ENCODE measurements around the gene MAN2B2. TPM values are rescaled to one million over a fixed set of nuclear protein-coding genes. Genes with fewer than 3 reads are reported as not detected.

Gene MAN2B2
- total RNA-seq: 10 to 100 TPM; 13.0 to 14.6 TPM

DNA sequence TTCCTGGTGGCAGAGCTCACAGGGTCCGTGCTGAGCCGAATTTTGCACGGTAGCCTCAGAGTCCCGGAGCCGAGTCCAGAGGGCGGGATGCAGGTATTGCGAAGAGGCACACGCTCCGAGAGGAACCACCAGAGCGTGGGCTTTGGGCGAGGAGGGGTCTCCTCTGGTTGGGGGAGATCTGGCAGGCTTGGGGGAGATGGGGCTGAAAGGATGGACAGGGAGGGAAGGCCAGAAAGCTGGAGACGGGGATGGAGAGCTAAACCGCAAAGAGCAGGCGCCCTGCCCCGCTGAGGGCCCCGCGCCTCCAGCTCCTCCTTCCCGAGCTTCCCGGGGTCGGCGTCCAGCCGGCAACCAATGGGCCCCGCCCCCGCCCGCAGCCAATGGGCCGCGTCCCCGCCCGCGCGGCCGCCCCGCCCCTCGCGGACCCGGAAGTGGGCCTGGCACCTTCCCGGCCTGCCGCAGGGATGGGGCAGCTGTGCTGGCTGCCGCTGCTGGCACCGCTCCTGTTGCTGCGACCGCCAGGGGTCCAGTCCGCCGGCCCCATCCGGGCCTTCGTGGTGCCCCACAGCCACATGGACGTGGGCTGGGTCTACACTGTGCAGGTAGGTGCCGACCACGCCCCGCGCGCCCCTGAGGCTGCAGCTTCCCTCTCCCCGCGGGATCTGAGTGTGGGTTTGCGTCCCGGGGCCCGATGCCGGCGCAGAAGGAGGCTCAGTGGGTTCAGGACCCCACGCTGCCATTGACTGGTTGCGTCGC, at the start of gene MAN2B2:
MAN2B2 (plus strand) TSS at position 443 of the 756 bp plus-strand sequence; CDS start at position 465, 22 bp downstream.
- intact Hi-C loops (cut with DNase I, micrococcal nuclease): loop anchor here in 1 of 2 experiments (1.0 to 2.0 kb wide), 8 partner anchors 65 to 528 kb away; partner anchors contain the start of genes GRPEL1, KIAA0232, MRFAP1 and MRFAP1L1
- POLR2A ChIA-PET: interaction anchor here (1.0 to 2.5 kb wide), 3 partner anchors 68 to 100 kb away, joined by 3 to 9 read pairs (median 3); a partner anchor contains a TSS
- Mint-ChIP-seq H3K4me1 (peaks cover 6% of the 10 kb centered on the region), H3K36me3 (ENCODE audit: low read depth) (peaks cover 22% of the 10 kb centered on the region), H3K27ac (peak within 1 kb of the TSS; percentile 74), H3K9me3 (ENCODE audit: low read depth) (no peaks in the 10 kb centered on the region), H3K4me3 (peak within 1 kb of the TSS; percentile 78), H3K27me3 (no peaks in the 10 kb centered on the region)
- ATAC-seq (peak; percentile 96), DNase-seq (peak; percentile 89)
- CTCF ChIA-PET: interaction anchor here (0.6 to 1.3 kb wide), 5 partner anchors 141 to 507 kb away, joined by 3 to 5 read pairs (median 4); partner anchors contain the start of gene BLOC1S4

DNA sequence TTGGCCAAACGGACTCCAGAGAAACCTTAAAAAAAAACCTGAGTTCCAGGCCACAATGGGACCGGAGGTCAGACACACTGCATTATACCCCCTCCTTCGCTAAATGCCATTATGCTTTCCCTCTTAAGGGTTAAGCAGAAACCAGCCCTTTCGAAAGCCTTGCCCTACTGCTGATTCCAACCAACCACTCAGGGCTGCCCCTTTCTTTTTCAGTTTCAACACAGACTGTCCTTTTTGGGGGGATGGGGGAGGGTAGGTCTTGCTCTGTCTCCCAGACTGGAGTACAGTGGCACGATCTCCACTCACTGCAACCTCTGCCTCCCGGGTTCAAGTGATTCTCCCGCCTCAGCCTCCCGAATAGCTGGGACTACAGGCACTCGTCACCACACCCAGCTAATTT, 49.5 kb upstream of the MAN2B2 start:
- Mint-ChIP-seq H3K4me3 (no peak overlapping the region), H3K36me3 (ENCODE audit: low read depth) (no peaks in the 10 kb centered on the region), H3K4me1 (no peaks in the 10 kb centered on the region), H3K27me3 (peaks cover 2% of the 10 kb centered on the region), H3K9me3 (ENCODE audit: low read depth) (no peaks in the 10 kb centered on the region), H3K27ac (no peak overlapping the region)
- ATAC-seq: no peak
- DNase-seq: no peak
- CTCF ChIA-PET: interaction anchor here (1.0 kb wide), 1 partner anchor 198 kb away, joined by 4 read pairs; no protein-coding TSS in a partner anchor
- POLR2A ChIA-PET: no interaction called here
- intact Hi-C loops (cut with DNase I, micrococcal nuclease): no loop called here

DNA sequence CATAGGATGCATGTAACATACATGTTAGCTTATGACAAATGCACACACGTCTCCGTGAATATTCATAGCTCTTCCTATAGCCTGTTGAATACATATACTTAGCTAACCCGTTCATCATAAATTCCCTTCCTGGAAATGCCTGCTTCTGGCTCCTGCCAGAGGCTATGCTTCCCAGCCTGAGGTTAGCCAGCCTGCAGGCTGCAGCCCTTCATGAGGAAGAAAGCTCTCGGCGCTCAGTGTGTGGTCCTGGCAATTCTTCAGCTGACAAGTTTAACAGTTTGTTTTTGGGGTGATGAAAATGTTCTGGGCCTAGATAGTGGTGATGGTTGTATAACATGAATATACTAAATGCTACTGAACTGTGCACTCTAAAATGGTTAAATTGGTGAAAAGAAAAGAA, 48.8 kb upstream of the MAN2B2 start:
- intact Hi-C loops (cut with DNase I, micrococcal nuclease): no loop called here
- no peaks in the 10 kb centered on the region for H3K36me3 Mint-ChIP-seq (ENCODE audit: low read depth)
- no peak overlapping the region for H3K4me3 Mint-ChIP-seq
- ChIA-PET POLR2A (no interaction called here), CTCF (interaction anchor here (1.0 kb wide), 1 partner anchor 199 kb away, joined by 4 read pairs; no protein-coding TSS in a partner anchor)
- H3K27me3 Mint-ChIP-seq: peaks cover 2% of the 10 kb centered on the region
- no peak overlapping the region for H3K27ac Mint-ChIP-seq
- DNase-seq (no peak), ATAC-seq (no peak)
- H3K9me3 Mint-ChIP-seq (ENCODE audit: low read depth): no peaks in the 10 kb centered on the region
- no peaks in the 10 kb centered on the region for H3K4me1 Mint-ChIP-seq

DNA sequence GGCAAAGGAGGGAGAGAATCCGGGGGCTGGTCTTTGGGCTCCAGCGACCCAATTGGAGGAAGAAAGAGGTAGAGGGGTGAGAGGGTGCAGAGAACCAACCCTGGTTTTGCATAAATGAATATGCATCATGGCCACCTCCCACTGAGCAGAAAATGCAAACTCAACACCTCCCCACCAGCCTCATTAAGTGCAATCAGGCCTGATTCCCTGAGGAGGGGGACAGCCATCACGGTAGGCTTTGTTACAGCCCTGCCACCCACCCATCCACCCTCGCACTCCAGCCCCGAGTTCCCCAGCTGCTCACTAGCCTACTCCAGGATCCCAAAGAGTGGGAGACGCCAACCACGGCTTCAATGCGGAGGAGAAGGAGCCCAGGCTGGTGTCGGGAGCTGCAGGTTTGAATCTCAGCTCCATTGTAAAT, 48.3 kb upstream of the MAN2B2 start:
- H3K36me3 Mint-ChIP-seq (ENCODE audit: low read depth): no peaks in the 10 kb centered on the region
- ChIA-PET POLR2A (no interaction called here), CTCF (no interaction called here)
- peaks cover 2% of the 10 kb centered on the region for H3K27me3 Mint-ChIP-seq
- no peaks in the 10 kb centered on the region for H3K9me3 Mint-ChIP-seq (ENCODE audit: low read depth)
- no peak overlapping the region for H3K4me3 Mint-ChIP-seq
- no peak for ATAC-seq
- DNase-seq: no peak
- H3K27ac Mint-ChIP-seq: no peak overlapping the region
- intact Hi-C loops (cut with DNase I, micrococcal nuclease): no loop called here
- no peaks in the 10 kb centered on the region for H3K4me1 Mint-ChIP-seq

DNA sequence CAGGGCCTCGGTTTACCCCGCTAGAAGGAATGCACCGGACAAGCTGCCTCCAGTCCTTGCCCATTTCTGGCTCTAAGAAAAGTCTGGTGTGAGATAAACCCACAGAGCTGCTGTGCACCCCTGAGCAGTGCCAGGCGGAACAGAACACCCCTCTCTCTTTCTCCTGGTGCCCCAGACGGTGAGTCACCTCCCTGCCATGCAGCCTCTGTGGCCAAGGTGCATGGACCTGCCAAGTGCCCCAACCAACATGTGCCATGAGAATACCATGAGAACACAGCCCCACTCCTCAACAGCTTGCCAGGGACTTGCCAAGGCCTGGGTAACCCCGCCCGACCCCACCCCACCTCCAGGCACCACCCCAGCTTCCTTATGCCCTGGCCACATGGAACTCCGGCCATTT, 47.7 kb upstream of the MAN2B2 start:
- ATAC-seq: no peak

DNA sequence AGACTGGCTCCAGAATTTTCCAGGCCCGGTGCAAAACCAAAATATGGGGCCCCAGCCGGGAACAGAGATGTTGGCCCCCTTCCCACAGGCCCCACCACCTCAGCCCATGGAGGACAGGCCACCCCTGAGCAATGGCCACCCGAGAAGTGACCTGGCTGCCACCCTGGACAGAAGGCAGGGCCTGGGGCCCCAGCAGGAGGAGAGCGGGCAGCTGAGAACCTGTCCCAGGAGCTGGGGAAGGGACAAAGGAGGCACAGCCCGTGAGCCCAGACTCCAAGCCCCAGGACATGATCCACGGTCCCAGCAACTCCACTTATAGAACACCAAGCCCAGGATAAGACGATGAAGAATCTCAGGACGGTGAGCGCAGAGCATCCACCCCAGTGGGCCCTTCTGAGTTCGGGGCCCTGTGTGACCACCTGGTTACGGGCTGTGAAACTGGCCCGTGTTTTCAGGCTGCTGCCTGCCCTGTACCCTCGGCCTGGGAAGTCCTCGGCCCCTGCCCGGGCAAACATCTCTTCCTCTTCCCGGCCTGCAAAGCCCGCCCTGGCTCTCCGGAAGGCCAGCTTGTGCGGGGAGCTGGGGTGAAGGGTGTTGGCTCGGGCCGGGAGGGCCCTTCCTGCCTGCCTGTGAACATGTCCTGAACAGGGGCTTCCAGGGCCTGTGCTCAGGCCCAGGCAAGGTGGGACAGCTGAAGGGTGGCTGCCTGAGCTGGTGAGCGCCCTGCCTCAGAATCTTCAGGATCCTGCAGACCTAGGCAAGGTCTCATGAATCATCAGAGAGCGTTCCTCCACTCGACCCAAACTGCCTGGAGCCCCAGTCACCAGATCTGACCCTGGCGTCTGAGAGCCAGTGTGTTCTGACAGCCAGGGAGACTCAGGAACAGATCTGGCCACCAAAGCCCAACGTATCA, 47.0 kb upstream of the MAN2B2 start:
- no peaks in the 10 kb centered on the region for H3K4me1 Mint-ChIP-seq
- H3K27ac Mint-ChIP-seq: no peak overlapping the region
- ChIA-PET POLR2A (no interaction called here), CTCF (no interaction called here)
- no peak for ATAC-seq
- no peaks in the 10 kb centered on the region for H3K9me3 Mint-ChIP-seq (ENCODE audit: low read depth)
- DNase-seq: no peak
- H3K4me3 Mint-ChIP-seq: no peak overlapping the region
- peaks cover 2% of the 10 kb centered on the region for H3K27me3 Mint-ChIP-seq
- no peaks in the 10 kb centered on the region for H3K36me3 Mint-ChIP-seq (ENCODE audit: low read depth)
- intact Hi-C loops (cut with DNase I, micrococcal nuclease): no loop called here

More for the DNA sequence above, 47.7 kb upstream of the MAN2B2 start:
- no peaks in the 10 kb centered on the region for H3K9me3 Mint-ChIP-seq (ENCODE audit: low read depth)
- DNase-seq: no peak
- intact Hi-C loops (cut with DNase I, micrococcal nuclease): no loop called here
- ChIA-PET POLR2A (no interaction called here), CTCF (no interaction called here)
- no peak overlapping the region for H3K27ac Mint-ChIP-seq
- H3K4me1 Mint-ChIP-seq: no peaks in the 10 kb centered on the region
- peaks cover 2% of the 10 kb centered on the region for H3K27me3 Mint-ChIP-seq
- no peak overlapping the region for H3K4me3 Mint-ChIP-seq
- no peaks in the 10 kb centered on the region for H3K36me3 Mint-ChIP-seq (ENCODE audit: low read depth)

DNA sequence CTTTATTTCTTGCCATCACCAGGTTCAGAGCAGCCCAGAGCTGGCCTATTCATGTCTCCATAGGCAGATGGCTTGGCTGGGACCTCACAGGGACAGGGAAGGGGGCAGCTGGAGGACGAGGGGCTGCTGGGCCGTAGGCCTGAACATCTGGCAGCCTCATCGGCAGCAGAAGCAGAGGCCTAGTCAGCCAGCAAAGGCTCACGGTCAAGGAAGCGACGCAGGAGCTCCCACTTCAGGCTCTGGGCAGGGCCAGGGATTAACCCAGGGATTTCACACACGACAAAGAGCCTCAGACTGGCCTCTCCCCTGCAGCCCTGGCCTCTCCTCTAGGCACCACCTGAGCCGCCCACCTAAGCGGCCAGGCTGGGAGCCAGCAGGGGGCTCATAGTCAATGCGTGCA, 46.0 kb upstream of the MAN2B2 start:
- ATAC-seq: no peak
- CTCF ChIA-PET: no interaction called here
- POLR2A ChIA-PET: no interaction called here

DNA sequence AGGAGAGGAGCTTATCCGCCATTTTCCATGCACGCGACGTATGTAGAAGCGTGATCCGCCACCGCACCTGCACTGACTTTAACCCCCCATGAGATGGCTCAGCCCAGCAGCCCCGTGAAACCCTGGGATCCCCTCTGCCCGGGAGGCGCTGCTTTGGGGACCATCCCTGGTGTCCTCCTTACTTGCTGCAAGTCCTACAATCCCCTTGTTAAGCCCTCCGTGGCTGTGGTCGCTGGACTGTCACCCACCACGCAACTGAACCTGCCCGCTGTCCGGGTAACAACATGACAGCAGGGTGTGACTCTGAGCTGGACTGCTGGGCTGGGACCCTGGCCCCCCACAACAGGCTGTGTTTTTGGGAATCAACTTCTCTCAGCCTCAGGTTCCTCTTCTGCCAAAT, 44.7 kb upstream of the MAN2B2 start:
- Mint-ChIP-seq H3K27me3 (peaks cover 2% of the 10 kb centered on the region), H3K4me3 (no peak overlapping the region), H3K36me3 (ENCODE audit: low read depth) (no peaks in the 10 kb centered on the region), H3K27ac (no peak overlapping the region), H3K9me3 (ENCODE audit: low read depth) (no peaks in the 10 kb centered on the region), H3K4me1 (no peaks in the 10 kb centered on the region)
- POLR2A ChIA-PET: no interaction called here
- DNase-seq (no peak), ATAC-seq (no peak)
- intact Hi-C loops (cut with DNase I, micrococcal nuclease): no loop called here
- CTCF ChIA-PET: no interaction called here

More for the DNA sequence above, 46.0 kb upstream of the MAN2B2 start:
- Mint-ChIP-seq H3K27ac (no peak overlapping the region), H3K9me3 (ENCODE audit: low read depth) (no peaks in the 10 kb centered on the region), H3K36me3 (ENCODE audit: low read depth) (no peaks in the 10 kb centered on the region), H3K27me3 (peaks cover 2% of the 10 kb centered on the region), H3K4me1 (no peaks in the 10 kb centered on the region), H3K4me3 (no peak overlapping the region)
- no peak for DNase-seq
- intact Hi-C loops (cut with DNase I, micrococcal nuclease): no loop called here

DNA sequence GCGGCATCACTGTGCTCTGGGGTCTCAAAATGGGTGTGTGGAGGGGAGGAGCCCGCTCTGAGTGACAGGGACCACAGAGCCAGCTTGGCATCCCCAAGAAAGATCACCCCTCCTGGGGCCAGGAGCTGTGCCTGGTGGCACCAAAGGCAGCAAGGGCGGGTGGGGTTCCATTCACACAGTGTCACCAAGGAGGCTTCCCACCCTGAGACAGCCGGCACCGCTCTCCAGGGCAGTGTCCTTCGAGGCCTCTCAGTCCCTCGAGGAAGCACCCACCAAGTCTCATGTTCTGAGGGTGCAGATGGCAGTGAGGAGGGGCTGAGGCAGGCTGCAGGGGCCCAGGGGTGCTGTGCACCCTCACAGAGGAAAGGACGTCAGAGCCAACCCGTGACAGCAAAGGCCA, 44.0 kb upstream of the MAN2B2 start:
- no peaks in the 10 kb centered on the region for H3K9me3 Mint-ChIP-seq (ENCODE audit: low read depth)
- no peaks in the 10 kb centered on the region for H3K36me3 Mint-ChIP-seq (ENCODE audit: low read depth)
- intact Hi-C loops (cut with DNase I, micrococcal nuclease): no loop called here
- no peak overlapping the region for H3K4me3 Mint-ChIP-seq
- H3K27me3 Mint-ChIP-seq: peaks cover 2% of the 10 kb centered on the region
- ChIA-PET CTCF (no interaction called here), POLR2A (no interaction called here)
- H3K27ac Mint-ChIP-seq: no peak overlapping the region
- ATAC-seq (no peak), DNase-seq (no peak)
- no peaks in the 10 kb centered on the region for H3K4me1 Mint-ChIP-seq

DNA sequence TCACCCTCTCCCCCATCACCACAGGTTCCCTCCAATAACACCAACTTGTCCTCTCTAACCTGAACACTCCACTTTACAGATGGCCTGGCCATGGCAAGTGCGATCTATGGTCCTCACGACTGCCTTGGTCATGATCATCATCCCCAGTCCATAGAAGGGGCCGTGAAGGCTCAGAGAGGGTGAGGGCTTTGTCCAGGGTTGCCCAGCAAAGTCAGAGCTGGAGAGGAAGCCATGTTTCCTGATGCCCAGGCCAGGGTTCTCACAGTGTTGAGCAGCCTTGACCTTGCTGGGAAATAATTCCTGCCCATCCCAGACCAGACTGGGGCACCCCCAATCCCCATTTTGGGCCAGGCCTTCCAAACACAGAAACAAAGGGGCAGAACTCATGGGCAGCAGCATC, 42.9 kb upstream of the MAN2B2 start:
- no peak overlapping the region for H3K4me3 Mint-ChIP-seq
- no peaks in the 10 kb centered on the region for H3K36me3 Mint-ChIP-seq (ENCODE audit: low read depth)
- H3K4me1 Mint-ChIP-seq: no peaks in the 10 kb centered on the region
- H3K9me3 Mint-ChIP-seq (ENCODE audit: low read depth): no peaks in the 10 kb centered on the region
- H3K27ac Mint-ChIP-seq: no peak overlapping the region
- intact Hi-C loops (cut with DNase I, micrococcal nuclease): no loop called here
- ATAC-seq (no peak), DNase-seq (no peak)
- peaks cover 4% of the 10 kb centered on the region for H3K27me3 Mint-ChIP-seq
- CTCF ChIA-PET: no interaction called here
- POLR2A ChIA-PET: no interaction called here

DNA sequence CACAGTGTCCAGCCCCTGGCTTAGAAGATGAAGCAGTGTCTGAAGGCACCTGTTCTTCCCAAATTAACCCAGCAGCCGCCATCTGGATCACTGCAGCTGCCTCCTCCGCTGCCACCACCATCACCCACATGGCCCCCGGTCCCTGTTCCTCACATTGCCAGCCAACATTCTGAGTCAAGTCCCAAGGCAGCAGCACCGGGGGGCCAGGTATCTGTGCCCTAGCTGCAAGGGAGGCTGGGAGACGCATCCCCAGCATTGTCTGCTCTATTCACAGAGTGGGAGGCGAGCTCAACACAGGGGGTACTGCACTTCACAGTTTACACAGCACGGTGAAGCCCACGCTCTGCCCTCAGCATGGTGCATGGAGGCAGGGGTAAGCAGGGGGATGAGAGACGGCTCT, 42.3 kb upstream of the MAN2B2 start:
- ATAC-seq (no peak), DNase-seq (no peak)
- H3K27ac Mint-ChIP-seq: no peak overlapping the region
- ChIA-PET POLR2A (no interaction called here), CTCF (no interaction called here)
- no peaks in the 10 kb centered on the region for H3K4me1 Mint-ChIP-seq
- H3K9me3 Mint-ChIP-seq (ENCODE audit: low read depth): no peaks in the 10 kb centered on the region
- no peaks in the 10 kb centered on the region for H3K36me3 Mint-ChIP-seq (ENCODE audit: low read depth)
- intact Hi-C loops (cut with DNase I, micrococcal nuclease): no loop called here
- H3K4me3 Mint-ChIP-seq: no peak overlapping the region
- H3K27me3 Mint-ChIP-seq: peaks cover 4% of the 10 kb centered on the region

DNA sequence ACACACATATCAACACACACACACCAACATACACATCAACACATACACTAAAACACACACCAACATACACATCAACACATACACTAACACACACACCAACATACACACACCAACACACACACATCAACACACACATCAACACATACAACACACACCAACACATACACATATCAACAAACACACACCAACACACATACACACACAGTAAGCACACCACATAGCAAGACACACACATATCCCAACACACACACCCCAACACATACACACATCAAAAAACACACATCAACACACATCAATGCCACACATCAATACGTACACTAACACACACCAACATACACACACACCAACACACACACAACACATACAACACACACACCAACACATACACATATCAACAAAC, 40.9 kb upstream of the MAN2B2 start:
- ATAC-seq (no peak), DNase-seq (no peak)
- Mint-ChIP-seq H3K4me1 (no peaks in the 10 kb centered on the region), H3K4me3 (no peak overlapping the region), H3K27me3 (peaks cover 6% of the 10 kb centered on the region), H3K9me3 (ENCODE audit: low read depth) (no peaks in the 10 kb centered on the region), H3K36me3 (ENCODE audit: low read depth) (no peaks in the 10 kb centered on the region), H3K27ac (no peak overlapping the region)
- CTCF ChIA-PET: no interaction called here
- POLR2A ChIA-PET: no interaction called here
- intact Hi-C loops (cut with DNase I, micrococcal nuclease): no loop called here

All from activated CD4-positive, alpha-beta T cell treated with anti-CD3 and anti-CD28 coated beads for 36 hours (primary cell).